Measurements from ENCODE around the gene COL8A1.

DNA sequence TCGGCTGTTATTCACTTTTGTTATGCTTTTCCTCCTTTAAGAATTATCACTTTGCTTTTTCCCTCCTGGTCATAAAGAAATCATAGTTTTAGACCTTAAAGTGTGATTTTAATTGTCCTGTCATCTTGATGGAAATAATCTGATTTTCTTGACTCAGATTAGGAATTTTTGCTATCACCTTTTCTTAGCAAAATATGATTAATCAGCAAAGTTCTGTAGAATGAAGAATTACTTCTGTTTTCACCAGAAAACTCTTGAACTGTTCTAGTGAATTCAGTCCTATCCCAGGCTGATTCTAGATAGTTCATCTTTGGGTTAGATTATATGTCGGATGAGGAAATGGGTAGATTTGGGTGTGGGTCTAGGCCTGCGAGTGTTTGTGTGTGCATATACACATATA lies 191.4 kb downstream of the COL8A1 start:
- TF ChIP-seq BHLHE40 (IDR thresholded peaks at IDR 0.05; ENCODE audit: borderline replicate concordance) (no peak), SUZ12 (IDR thresholded peaks at IDR 0.05) (no peak), FOXK2 (IDR thresholded peaks at IDR 0.05) (no peak), ELF4 (IDR thresholded peaks at IDR 0.05) (no peak)
